PC-9 (cell line): ENCODE data around the gene EMP1.

Source experiments
- EZH2 ChIP-seq: fragments of 200-600 bp; sonication (generic); IDR thresholded peaks from 2 replicates; pipeline ENCODE4 v1.8.0; 2017; ENCODE audit warnings: antibody characterized with exemption, low read depth
- TF ChIP-seq, protein P1 (sequence below): fragments of 200-600 bp; sonication (generic); conservative IDR thresholded peaks from 2 replicates; pipeline ENCODE4 v1.6.1; 2017; ENCODE audit warnings: mixed run types, antibody characterized with exemption, mild to moderate bottlenecking, moderate library complexity

GRCh38 chr12:13227191-13227590, 30.7 kb downstream of the EMP1 start:
- TF ChIP-seq EZH2 = no peak
- TF ChIP-seq, protein P1, sequence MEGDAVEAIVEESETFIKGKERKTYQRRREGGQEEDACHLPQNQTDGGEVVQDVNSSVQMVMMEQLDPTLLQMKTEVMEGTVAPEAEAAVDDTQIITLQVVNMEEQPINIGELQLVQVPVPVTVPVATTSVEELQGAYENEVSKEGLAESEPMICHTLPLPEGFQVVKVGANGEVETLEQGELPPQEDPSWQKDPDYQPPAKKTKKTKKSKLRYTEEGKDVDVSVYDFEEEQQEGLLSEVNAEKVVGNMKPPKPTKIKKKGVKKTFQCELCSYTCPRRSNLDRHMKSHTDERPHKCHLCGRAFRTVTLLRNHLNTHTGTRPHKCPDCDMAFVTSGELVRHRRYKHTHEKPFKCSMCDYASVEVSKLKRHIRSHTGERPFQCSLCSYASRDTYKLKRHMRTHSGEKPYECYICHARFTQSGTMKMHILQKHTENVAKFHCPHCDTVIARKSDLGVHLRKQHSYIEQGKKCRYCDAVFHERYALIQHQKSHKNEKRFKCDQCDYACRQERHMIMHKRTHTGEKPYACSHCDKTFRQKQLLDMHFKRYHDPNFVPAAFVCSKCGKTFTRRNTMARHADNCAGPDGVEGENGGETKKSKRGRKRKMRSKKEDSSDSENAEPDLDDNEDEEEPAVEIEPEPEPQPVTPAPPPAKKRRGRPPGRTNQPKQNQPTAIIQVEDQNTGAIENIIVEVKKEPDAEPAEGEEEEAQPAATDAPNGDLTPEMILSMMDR = no peak
